Measurements from ENCODE around the gene MFAP4.
"Not testable (repeated sequence)": the region's sequence is repeated elsewhere in the genome, so short reads cannot be mapped to it uniquely, and the experiment has no call there.

MFAP4 gene

DNA sequence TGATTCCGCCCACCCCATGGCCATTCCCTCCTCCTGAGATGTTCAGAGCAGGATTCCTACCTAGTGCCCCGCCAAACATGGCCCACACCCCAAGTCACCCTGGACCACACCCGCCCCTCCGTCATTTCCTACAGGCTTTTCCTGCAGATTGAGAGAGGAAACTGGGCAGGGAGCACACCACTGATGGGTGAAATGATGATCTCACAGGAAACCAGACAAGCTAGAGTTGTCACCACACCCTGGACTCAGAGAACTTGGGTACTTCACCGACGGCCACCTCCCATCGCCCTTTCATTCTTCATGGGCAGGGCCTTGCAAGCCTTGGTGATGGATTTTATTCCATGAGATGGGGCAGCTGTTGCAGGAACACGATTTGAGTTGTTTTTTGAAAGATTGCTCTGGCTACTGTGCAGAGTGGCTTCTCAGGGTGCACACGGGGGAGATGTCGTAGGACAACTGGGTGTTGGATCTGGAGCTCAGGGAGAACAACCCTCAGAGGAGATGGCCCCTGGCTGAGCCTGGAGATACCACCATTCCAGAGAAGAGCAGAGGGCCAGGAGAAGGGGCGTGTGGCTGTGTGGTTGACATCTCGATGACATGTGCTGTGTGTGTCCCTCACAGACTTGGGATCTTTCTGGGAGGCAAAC is 17.0 kb downstream of the MFAP4 start:
- DNase-seq: no peak

DNA sequence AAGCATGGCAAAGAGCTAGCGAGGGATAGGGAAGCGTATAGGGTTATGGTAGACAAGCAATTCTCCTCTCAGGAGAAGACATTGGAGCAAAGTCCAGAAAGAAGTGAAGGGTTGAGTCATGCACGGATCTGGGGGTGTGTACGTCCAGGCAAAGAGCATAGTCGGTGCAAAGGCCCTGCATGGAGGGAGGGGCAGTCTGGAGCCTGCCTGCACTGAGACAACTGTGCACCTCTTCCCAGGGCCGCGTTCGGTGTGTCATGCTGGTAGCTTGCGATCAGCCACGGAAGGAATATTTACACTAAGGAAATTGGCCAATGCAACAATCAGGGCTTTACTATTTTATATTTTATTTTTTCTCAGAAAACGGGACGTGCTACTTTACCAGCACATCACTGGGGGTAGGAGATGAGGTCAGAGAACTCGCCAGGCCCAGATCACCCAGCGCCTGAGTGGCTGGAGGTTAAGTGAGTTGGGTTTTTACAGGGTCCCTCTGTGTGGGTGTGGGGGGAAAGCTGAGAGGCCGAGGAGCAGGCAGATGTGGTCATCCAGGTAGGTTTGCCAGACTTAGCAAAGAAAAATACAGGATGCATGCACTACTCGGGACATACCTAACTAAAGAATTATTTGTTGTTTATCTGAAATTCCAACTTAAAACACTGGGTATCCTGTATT is 17.7 kb downstream of the MFAP4 start:
- DNase-seq: no peak

DNA sequence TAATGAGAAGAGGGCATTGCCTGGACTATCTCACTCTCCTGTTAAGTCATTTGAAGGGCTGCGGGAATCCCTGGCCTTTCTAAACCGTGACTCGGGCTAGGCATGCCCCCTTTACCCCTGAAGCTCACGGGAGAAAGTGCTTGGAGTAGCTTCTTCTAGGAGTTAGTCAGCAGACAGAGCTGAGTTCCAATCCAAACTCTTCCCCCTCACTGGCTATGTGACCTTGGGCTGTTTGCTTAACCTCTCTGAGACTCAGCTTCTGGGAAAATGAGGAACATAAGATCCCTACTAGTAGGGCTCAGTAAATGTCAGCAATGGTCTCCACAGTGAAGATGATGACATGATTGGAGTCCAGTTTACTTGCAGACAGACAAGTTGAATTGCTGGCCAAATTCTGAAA is 18.8 kb downstream of the MFAP4 start:
- DNase-seq: no peak

DNA sequence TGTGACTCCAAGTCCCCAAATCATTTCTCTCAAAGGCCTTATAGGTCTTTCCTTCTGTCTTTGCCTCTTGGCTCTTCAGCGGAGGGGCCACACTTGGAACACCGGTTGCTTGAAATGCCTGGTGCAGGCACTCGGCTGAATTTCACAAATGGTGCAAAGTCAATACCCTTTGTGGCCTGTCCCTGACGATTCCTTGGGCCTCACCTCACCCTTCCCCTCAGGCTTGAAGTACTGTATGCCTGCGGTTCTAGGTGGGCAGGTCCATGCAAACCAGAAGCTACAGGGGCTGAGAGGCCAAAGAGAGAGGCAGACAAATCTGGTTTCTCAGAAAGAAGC is 20.4 kb downstream of the MFAP4 start:
- DNase-seq: no peak

DNA sequence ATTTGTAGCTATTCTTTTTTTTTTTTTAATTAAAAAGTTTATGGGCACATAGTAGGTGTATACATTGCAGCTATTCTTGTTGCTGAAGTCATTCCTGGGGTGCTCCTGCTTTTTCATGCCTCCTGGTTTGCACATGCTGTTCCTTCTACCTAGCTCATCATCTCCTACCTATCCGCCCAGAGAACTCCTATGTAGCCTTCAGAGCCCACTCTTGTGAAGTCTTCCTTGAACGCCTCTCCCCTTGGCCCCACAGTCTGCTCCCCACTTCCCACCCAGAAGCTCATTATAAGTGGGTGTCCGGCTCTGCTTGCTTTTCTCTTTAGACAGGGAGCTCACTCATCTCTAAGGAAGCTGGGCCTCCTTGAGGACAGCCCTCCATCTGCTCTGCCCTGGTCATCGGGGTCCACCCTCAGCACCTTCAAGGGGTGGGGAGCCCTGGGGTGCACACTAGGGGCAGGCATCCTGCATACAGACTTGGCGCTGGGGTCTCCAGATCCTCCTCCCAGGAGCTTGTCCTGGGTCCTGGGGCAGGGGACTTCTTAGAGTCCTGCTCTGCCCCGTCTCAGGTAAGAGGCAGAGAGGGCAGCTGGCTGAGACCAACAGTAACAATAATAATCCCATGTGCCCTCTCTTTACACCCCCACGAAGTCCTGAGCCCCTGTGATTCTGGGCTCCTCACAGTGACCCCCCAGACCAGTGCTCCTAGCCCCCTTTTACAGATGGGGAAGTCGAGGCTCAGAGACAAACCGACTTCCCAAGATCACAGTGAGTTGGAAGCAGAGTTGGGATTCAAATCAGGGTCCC is 21.0 kb downstream of the MFAP4 start:
- no peak for DNase-seq

DNA sequence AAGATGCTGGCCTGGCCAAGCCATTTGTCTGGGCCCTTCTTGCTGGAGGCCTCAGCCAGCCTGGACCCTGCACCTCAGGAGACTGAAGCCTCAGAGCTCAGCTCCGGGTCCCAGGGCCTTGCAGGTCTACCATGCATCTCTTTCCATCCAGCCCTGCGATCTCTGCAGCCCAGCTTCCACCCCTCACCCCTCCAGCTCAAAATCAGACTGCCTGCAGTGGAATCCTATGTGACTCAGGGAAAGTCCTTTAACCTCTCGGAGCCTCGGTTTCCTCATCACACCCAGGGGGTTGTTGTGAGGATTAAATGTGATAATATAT is 21.5 kb downstream of the MFAP4 start:
- no peak for DNase-seq

DNA sequence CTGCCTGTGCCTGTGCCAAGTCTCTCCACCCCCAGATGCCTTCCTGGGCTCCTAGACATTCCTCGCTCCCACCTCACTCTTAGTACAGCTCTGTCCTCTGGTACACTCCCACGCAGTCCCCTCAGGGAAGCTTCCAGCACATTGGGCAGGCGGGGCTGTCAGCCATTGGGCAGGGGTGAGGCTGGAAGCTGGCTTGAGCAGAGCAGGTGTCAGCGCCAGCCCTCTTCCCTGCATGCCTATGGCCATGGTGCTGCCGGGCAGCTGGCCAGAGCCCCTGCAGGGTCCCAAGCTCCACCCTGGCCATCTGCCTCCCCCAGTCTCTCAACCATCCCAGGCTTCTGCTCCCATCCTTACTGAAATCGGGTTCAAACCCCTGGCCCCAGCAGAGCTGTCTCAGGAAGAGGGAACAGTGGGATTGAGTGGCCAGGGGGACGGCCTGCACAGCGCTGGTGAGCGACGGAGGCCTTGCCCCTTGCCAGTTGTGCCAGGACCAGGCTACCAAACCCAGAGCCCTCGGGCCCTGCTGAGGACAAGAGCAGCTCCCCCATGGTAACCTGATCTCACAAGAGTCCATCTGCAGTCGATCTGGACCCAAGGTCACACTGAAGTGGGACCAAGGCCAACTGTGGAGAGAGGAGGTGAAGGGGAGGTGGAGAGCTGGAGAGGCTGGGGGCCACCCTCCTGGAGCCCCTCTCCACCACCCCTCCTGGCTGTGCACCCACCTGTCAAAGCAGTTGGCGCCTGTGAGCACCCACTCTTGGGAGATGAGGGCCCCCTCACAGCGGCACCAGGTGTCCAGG is 22.1 kb downstream of the MFAP4 start:
- DNase-seq: peak; percentile 51

DNA sequence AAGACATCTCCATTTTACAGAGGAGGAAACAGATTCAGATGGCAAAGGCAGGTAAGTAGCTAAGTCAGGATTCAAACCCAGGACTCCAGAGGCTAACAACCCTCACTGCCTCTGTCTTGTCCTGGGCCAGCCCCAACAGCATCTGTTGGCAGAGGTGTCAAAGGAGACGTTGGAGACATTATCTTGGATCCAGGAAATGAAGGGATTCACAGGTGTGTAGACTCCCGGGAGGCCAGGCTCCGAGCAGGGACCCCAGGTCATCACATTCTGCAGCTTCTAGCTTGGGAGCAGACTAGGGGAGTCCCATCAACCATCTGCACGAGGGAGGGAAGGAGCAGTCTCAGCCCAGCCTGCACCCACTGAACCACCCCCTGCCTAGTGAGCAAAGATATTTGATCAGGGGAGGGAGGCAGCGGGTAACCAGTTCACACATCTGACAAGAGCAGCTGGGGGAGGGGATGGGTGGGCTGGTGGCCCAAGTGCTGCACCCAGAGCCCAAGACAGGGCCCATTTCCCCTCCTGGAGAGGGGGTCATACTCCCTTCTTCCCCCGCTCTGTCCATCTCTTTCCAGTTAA is 23.4 kb downstream of the MFAP4 start:
- DNase-seq: no peak

DNA sequence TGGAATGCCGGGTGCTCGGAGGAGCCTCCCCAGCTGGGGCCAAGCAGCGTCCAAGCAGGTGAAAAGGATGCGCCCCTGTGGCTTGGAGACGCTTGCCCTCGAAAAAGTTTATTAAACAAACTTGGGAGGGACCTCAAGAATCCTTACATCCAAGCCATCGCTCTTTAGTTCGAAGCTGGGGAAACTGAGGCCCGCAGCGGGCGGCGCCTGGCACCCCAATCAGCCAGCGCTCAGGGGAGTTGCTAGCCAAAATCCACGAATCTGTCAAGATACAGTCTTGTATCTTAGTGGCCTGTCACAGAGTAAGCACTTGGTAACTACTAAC is 23.9 kb downstream of the MFAP4 start:
- no peak for DNase-seq

DNA sequence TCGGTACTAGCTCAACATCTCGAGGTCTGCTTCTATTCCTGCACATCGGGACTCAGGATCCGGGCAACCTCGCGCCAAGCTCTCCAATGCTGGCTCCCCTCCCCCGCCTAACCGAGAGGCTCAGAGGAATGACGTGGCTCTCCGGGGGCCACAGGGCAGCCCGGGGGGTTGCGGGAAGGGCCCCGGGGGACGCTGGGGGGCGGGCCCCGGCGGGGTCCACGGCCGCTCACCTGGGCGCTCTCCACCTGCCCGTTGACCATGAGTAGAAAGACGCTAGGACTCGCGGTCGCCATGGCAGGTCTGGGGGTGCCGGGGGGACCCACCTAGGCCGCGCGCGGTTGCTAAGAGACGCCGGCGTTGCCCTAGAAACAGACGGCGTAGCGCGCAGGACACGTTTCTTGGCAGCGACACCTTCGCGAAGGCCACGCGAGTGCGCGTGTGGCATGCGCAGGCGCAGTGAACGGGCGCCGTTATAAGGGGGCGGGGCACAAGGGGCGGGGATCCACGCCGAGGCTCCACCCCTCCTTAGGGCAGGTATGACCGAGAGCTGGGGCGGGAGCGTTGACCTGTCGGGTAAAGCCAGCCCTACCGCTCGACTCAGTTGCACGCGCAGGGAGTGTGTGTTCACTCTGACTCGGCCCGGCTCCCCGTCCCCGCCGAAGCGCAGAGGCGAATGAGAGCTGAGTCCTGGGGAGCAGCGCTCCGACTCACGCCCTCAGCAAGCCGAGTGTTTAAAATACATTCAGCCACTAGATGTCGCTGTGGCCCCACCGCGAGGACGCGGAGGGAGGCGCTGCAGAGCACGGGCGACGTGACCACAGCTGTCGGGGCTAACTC is 24.5 kb downstream of the MFAP4 start, which contains the start of gene B9D1:
Gene B9D1 (minus strand): TSS at position 447 of the 837 bp plus-strand sequence. CDS start 154 bp downstream, at position 293.
- peak; percentile 92 for DNase-seq

DNA sequence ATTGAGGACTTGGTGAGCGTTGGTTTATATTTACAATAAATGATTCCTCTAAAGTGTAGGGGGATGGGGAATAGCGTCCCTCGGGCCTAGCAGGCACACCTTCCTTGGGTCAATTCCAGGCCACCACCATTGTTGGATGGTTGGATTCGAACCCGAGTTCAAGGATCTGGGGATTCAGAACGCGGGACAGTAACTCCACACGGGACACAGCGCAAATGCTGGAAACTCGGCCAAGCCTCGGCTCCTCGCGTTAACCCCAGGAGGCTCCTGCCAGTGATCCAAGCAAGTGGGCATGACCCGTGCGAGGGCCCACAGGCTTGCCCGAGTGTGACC is 25.1 kb downstream of the MFAP4 start:
- no peak for DNase-seq

DNA sequence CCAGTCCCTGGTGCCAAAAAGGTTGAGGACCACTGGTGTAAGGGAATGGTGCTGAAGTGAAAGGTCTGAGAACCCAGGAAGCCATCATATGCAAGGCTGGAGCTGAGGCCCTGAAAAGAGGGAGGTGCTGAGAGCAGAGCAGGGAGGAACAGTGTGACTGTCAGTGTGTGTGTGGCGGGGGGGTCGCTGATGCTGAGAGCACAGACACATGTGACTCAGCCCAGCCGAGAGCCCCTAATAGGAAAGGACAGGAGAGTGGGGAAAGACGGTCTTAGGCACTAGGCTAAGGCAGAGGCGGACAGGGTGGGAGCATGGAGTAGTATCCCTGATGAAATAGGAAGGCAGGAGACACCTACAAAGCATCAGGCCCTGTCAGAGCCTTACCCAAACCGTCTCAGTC is 25.7 kb downstream of the MFAP4 start:
- no peak for DNase-seq

DNA sequence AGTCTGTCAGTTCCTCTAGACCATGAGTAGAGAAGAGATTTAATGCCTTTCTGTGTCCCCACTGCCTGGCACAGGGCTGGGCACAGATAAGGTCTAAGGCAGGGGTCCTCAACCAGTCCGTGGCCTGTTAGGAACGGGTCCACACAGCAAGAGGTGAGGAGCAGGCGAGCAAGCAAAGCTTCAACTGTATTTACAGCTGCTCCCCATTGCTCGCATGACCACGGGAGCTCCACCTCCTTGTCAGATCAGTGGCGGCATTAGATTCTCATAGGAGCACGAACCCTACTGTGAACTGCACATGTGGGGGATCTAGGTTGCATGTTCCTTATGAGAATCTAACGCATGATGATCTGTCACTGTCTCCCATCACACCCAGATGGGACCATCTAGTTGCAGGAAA is 26.2 kb downstream of the MFAP4 start:
- no peak for DNase-seq

DNA sequence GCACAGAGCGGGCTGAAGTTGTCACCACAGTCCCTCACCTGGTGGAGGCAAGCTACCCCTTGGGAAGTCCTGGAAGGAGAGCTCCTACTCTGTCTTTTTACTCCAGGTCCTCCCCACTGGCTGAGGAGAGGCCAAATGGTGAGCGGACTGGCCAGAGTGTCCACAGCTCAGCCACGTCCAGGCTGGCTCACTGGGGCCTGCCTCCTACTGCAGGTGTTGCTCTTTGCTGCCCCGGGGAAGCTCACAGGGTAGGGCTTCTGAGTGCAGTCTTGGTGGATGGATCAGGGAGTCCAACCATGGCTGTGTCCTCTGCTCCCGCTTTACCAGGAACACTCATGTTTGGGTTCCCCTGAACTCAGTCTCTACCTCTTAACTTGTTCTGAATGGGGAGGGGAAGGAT is 27.1 kb downstream of the MFAP4 start:
- DNase-seq: no peak

DNA sequence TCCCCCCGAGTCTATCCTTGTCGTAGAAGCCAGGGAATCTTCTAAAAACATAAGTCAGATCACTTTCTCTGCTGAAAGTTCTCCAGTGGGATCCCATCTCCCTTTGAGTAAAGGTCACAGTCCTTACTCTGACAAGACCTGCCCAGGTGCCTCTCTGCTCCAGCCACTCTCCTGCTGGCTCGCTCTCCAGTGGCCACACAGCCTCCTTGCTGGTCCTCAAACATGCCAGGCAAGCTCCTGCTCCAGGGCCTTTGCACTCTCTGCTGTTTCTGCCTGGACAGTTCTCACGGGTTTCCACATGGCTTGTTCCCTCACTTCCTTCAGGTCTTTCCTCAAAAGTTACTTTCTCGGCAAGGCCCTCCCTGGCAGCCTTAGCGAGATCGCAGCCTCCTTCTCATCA is 27.8 kb downstream of the MFAP4 start:
- no peak for DNase-seq

DNA sequence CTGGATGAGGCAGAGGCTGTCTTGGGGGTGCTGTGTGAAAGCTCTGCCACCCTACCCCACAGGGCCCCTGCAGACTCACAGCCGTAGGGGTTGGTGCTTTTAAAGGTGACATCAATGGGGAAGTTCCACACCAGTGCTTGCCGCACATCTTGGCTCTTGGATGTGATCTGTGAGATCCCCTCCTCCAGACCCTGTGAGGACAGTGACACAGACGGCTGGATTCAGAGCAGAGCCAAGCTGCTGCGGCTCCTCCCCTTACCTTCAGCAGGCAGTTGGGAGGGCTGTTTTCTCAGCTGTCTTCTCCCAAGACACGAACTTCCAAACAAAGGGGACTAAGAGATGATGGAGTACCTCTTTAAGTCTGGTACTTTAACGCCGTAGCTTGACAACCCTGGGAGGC is 29.2 kb downstream of the MFAP4 start:
- DNase-seq: no peak

DNA sequence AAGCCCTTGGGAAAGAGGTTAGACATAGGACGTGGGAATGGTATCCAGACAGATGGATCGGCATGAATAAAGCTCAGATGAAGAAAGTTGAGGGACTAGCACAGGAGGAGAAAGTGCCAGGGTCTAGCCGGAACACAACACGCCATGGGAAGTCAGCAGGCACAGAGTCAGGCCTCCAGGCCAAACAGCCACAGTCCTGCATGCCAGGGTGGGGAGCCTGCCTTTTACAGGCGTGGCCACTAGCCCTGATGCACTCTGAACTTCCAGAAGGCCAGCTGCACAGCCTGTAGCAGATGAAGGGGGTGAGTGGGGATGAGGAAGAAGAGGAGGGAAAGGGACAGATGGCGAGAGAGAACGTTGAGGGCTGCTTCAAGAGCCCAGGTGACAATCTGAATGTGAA is 29.6 kb downstream of the MFAP4 start:
- DNase-seq: no peak

DNA sequence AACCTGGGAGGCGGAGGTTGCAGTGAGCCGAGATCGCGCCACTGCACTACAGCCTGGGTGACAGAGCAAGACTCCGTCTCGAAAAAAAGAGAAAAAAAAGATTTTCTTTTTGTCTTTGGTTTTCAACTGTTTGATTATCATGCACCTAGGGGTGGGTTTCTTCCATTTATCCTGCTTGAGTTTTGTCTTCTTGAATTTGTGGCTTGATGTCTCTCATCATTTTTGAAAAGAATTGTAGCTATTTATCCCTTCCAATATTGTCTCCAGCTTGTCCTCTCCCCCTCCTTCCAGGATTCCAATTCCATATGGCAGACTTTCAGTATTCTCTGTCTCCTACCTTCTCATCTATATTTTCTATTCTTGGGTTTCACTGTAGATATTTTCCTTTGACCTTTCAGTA is 32.2 kb downstream of the MFAP4 start:
- no peak for DNase-seq

DNA sequence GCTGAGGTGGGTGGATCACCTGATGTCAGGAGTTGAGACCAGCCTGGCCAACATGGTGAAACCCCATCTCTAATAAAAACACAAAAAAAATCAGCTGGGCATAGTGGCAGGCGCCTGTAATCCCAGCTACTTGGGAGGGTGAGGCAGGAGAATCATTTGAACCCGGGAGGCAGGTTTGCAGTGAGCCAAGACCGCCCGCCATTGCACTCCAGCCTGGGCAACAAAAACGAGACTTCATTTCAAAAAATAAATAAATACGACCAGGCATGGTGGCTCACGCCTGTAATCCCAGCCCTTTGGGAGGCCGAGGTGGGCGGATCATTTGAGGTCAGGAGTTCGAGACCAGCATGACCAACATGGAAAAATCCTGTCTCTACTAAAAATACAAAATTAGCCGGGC is 33.6 kb downstream of the MFAP4 start:
- not testable (repeated sequence) for DNase-seq

DNA sequence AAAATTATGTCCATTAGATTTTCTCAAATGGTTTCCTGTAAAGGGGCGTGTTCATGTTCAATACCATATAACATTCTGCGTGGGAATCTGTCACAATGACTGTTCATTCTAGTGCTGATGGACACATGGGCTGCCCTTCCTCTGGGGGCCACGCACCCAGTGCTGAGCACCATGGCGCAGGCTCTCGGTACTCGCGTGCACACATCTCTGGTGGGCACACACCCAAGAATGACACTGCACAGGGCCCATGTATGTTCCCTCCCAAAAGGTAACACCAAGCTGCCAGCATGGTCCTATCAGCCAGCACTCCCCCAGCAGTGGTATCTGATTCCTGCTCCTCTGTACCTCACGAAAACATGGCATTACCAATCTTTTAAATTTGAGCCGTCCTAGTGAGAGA is 38.2 kb downstream of the MFAP4 start:
- no peak for DNase-seq

DNA sequence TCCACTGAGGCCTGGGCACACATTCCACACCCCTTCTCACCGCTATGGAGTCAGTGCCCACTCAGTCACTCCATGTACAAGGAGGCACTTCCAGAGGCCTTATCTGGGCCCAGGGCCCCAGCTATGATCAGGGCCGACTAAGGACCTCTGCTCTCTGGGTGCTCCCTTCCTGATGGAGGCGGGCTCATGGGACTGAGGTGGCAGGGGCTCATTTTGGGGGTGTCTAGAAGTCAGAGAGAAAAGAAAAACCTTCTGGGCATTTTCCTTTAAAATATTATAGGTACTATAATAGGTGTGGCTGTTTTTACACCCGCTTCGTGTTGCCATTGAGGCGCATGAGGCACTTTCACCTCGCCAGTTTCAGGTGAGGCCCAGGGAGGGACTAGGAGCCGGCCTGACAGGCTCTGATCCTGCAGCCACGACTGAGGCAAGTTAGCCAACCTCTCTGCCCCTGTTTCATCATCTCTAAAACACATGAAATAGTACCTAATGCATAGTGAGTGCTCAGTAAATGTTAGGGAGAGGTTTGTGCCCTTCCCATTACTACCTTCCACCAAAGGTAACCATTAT is 38.8 kb downstream of the MFAP4 start:
- no peak for DNase-seq
